NCI-H2227 (cell line): ENCODE measurements around the gene GSG1L.

ENCODE experiments used
- DNase-seq: peaks from one replicate; lab custom pipeline; 2025; ENCODE audit not compliant: unreplicated experiment; lab: John Stamatoyannopoulos, UW

The GSG1L gene

GRCh38 chr16:27742333-27742732 lies 321.2 kb downstream of the GSG1L start:
- no peak for DNase-seq

GRCh38 chr16:27740496-27741201 lies 322.9 kb downstream of the GSG1L start:
- DNase-seq: no peak

GRCh38 chr16:27739606-27740357 lies 323.7 kb downstream of the GSG1L start:
- no peak for DNase-seq

GRCh38 chr16:27738596-27738995 lies 324.9 kb downstream of the GSG1L start:
- no peak for DNase-seq
